Activated CD4-positive, alpha-beta T cell treated with anti-CD3 and anti-CD28 coated beads, Interleukin-2, amount 10 ng/mL, durations not matched to agents 24 days and 14 days (primary cell): ENCODE measurements around the gene CDH22. TPM values are rescaled to one million over a fixed set of nuclear protein-coding genes. Genes with fewer than 3 reads are reported as not detected.

Experiments
- DNase-seq: peaks from one replicate; pipeline ENCODE4 v3.0.0; 2022
- H3K27ac Mint-ChIP-seq: one replicate; pipeline ENCODE4 v1.8.0; 2022; ENCODE audit warnings: mild to moderate bottlenecking, mixed read lengths
- H3K27me3 Mint-ChIP-seq: one replicate; pipeline ENCODE4 v1.8.0; 2022; ENCODE audit warnings: mixed read lengths
- H3K36me3 Mint-ChIP-seq: one replicate; pipeline ENCODE4 v1.8.0; 2022; ENCODE audit warnings: low read depth, mild to moderate bottlenecking, mixed read lengths
- H3K4me1 Mint-ChIP-seq: one replicate; pipeline ENCODE4 v1.8.0; 2021; ENCODE audit warnings: mixed read lengths
- H3K4me3 Mint-ChIP-seq: one replicate; pipeline ENCODE4 v1.8.0; 2022; ENCODE audit warnings: mild to moderate bottlenecking, moderate library complexity, mixed read lengths
- H3K9me3 Mint-ChIP-seq: one replicate; pipeline ENCODE4 v1.8.0; 2021; ENCODE audit warnings: mixed read lengths
- intact Hi-C: fragments of 100-400 bp; cut with micrococcal nuclease; formaldehyde crosslinking; loops from one replicate; pipeline ENCODE4 v1.15.1; 2023
- total RNA-seq: library from RNA; stranded (reverse); gene quantifications from 2 replicates; pipeline ENCODE4 v1.2.3, GENCODE V29; 2022

The CDH22 gene
- total RNA-seq, 1 donor from 2014 or later: not detected

DNA sequence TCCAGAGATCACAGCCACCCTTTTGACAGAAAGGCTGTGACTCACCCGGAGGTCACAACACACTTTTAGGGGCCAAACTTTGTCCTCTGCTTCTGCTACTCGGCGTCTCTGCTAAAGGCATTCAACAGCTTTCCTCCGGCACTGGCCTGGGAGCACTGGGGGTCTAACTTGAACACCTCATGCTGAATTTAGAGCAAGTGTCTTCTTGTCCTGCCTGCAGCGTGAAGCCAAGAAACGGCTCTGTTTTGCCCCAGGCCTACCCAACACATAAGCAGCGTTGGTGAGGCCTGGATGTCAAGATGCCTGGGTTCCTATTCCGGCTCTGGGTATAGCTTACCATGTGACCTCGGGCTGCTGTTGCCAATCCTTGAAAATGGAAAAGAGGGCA lies 2.3 kb downstream of the CDH22 start:
- Mint-ChIP-seq H3K9me3 (no peaks in the 10 kb centered on the region), H3K4me1 (no peaks in the 10 kb centered on the region), H3K4me3 (no peak overlapping the region), H3K27ac (no peak overlapping the region), H3K36me3 (no peaks in the 10 kb centered on the region), H3K27me3 (peaks cover 62% of the 10 kb centered on the region)
- DNase-seq: no peak
- intact Hi-C loops: loop anchor here (2.0 to 5.0 kb wide), 3 partner anchors 43 to 381 kb away; partner anchors contain the start of gene TP53RK

DNA sequence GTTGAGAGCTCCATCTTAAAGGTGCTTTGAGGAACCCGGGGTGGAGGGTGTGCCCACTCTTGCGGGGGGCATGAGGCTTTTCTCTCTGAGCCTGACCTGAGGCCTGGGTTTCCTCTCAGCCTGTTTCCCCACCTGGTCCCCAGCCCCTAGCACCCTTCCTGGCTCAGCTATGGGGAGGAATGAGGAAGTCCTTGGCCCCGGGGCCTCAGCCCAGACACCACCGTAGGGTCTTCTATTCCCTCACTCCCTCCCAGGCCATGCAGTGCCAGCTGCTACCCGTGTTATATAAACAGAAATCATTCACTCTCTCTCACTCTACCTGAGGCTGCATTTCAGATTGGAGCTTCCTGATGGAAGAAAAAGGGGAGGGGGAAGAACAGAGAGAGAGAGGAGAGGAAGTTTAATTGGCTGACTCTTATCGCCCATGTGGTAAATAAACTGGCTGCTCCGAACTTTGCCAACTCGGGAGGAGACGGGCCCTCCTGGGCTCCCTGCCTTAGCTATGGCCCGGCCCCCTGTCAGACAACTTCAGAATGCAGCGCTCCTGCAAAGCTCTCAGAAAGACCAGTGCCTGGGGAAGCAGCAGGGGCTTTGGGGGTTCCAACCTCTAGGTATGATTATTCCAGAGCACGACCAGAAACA lies 2.8 kb downstream of the CDH22 start:
- H3K27ac Mint-ChIP-seq: no peak overlapping the region
- H3K9me3 Mint-ChIP-seq: no peaks in the 10 kb centered on the region
- peaks cover 57% of the 10 kb centered on the region for H3K27me3 Mint-ChIP-seq
- intact Hi-C loops: loop anchor here (5.0 kb wide), 2 partner anchors 283 to 382 kb away; partner anchors contain the start of gene TP53RK
- H3K4me3 Mint-ChIP-seq: no peak overlapping the region
- no peaks in the 10 kb centered on the region for H3K4me1 Mint-ChIP-seq
- no peak for DNase-seq
- H3K36me3 Mint-ChIP-seq: no peaks in the 10 kb centered on the region

DNA sequence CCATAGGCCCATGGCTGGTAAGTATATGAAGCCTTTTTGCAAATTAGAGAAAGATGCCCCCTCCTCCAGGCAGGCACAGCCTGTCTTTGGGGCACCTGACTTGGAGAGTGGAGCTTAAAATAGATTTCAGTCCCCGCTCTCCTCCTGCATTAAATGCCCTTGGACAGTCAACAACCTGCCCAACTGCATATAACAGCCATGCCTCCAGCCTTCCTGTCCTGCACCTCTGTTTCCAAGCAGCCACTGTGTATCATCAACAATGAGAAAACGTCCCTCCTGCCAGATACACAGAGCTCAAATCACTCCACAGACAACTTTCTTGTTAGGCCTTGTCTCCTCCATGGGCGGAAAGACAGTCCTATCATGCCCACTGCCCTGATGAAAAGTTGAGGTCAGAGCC lies 3.4 kb downstream of the CDH22 start:
- H3K9me3 Mint-ChIP-seq: no peaks in the 10 kb centered on the region
- no peaks in the 10 kb centered on the region for H3K4me1 Mint-ChIP-seq
- H3K27ac Mint-ChIP-seq: no peak overlapping the region
- intact Hi-C loops: loop anchor here (5.0 kb wide), 2 partner anchors 283 to 382 kb away; partner anchors contain the start of gene TP53RK
- no peak for DNase-seq
- H3K4me3 Mint-ChIP-seq: no peak overlapping the region
- H3K36me3 Mint-ChIP-seq: no peaks in the 10 kb centered on the region
- peaks cover 51% of the 10 kb centered on the region for H3K27me3 Mint-ChIP-seq

DNA sequence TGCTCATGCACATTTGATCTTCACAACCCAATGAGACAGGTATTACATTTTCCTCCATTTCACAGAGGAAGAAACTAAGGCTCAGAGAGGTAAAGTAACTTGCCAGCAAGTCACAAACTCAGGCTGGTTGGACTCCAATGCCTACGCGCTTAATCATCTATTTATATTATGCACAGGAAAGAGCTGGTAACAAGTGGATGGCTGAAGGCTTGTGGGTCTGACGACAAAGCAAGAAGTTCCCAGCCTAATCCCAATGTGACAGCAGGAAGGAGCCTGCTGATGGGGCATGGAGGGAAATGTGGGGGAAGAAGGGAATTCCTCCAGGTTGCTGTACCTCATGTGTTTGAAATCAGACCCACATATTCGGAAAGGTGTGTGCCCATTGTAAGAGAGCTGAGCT lies 3.9 kb downstream of the CDH22 start:
- Mint-ChIP-seq H3K27ac (no peak overlapping the region), H3K4me3 (no peak overlapping the region), H3K9me3 (no peaks in the 10 kb centered on the region), H3K36me3 (no peaks in the 10 kb centered on the region), H3K27me3 (peaks cover 46% of the 10 kb centered on the region), H3K4me1 (no peaks in the 10 kb centered on the region)
- no peak for DNase-seq
- intact Hi-C loops: no loop called here

DNA sequence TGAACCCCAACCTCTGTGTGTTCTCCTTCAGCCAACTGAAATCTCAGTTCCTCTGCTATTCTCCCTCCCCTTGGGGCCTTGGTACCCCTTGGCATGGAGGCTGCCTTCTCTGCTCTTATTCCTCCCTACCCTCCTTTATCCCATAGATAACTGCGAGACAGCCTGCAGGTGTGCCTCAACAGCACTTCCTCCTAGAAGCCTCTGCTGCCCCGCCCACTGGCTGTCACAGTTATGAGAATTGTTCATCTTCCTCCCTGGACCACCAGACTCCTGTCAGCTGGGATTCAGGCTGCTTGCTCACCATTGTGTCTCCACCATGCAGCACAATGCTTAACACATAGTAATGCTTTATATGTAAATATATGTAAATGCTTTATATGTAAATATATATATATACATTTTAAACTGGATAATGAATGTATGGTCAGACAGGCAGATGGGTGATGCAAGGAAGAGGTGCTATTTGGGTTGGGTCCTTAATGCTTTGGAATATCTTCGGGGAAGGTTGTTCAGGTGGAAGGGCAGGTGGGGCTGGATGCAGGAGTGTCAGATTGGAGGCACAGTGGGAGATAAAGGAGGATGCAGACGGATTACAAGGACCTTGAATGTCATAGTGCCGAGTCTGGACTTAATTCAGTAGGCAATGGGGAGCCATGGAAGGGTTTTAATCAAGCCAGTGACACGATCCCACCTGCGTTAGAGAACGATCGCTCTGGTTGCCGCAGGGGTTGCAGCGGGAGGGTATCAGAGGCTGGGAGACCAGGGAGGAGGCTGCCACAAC lies 4.9 kb downstream of the CDH22 start:
- no peak overlapping the region for H3K4me3 Mint-ChIP-seq
- no peaks in the 10 kb centered on the region for H3K4me1 Mint-ChIP-seq
- H3K27me3 Mint-ChIP-seq: peaks cover 38% of the 10 kb centered on the region
- intact Hi-C loops: no loop called here
- no peaks in the 10 kb centered on the region for H3K9me3 Mint-ChIP-seq
- no peak overlapping the region for H3K27ac Mint-ChIP-seq
- no peak for DNase-seq
- no peaks in the 10 kb centered on the region for H3K36me3 Mint-ChIP-seq

- no peak overlapping the region for H3K27ac Mint-ChIP-seq
- intact Hi-C loops: no loop called here
- no peaks in the 10 kb centered on the region for H3K36me3 Mint-ChIP-seq
- no peak overlapping the region for H3K4me3 Mint-ChIP-seq
- no peaks in the 10 kb centered on the region for H3K9me3 Mint-ChIP-seq
- no peaks in the 10 kb centered on the region for H3K4me1 Mint-ChIP-seq
- no peak for DNase-seq
- H3K27me3 Mint-ChIP-seq: peaks cover 48% of the 10 kb centered on the region
Observed at GRCh38 chr20:46302106-46302505, 6.2 kb downstream of the CDH22 start.

- DNase-seq: no peak
- no peak overlapping the region for H3K27ac Mint-ChIP-seq
- H3K4me1 Mint-ChIP-seq: no peaks in the 10 kb centered on the region
- H3K4me3 Mint-ChIP-seq: no peak overlapping the region
- intact Hi-C loops: no loop called here
- H3K9me3 Mint-ChIP-seq: no peaks in the 10 kb centered on the region
- peaks cover 32% of the 10 kb centered on the region for H3K27me3 Mint-ChIP-seq
- H3K36me3 Mint-ChIP-seq: no peaks in the 10 kb centered on the region
Observed at GRCh38 chr20:46300281-46300680, 8.0 kb downstream of the CDH22 start.

GRCh38 chr20:46299078-46299477 lies 9.2 kb downstream of the CDH22 start:
- Mint-ChIP-seq H3K4me3 (no peak overlapping the region), H3K27ac (no peak overlapping the region), H3K4me1 (no peaks in the 10 kb centered on the region), H3K9me3 (no peaks in the 10 kb centered on the region), H3K36me3 (no peaks in the 10 kb centered on the region), H3K27me3 (peaks cover 26% of the 10 kb centered on the region)
- intact Hi-C loops: no loop called here
- DNase-seq: no peak

DNA sequence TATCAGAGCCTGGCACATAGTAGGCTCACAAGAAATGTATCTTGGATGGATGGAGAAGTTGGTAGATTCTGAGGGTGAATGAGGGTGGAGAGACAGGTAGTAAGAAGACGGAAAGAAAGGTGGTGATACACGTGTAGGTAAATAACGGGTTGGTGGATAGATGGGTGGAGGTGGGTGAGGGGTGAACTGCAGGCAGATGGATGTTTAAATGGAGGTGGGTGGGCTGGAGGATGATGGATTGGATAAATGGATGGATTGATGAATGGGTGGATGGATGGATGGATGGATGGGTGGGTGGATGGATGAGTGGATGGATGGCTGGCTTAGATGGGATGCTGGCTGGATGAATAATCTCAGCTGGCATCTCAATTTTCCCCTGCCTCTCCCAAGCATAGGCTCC lies 9.9 kb downstream of the CDH22 start:
- Mint-ChIP-seq H3K27ac (no peak overlapping the region), H3K4me1 (no peaks in the 10 kb centered on the region), H3K9me3 (no peaks in the 10 kb centered on the region), H3K4me3 (no peak overlapping the region), H3K36me3 (no peaks in the 10 kb centered on the region), H3K27me3 (peaks cover 19% of the 10 kb centered on the region)
- intact Hi-C loops: no loop called here
- DNase-seq: no peak

DNA sequence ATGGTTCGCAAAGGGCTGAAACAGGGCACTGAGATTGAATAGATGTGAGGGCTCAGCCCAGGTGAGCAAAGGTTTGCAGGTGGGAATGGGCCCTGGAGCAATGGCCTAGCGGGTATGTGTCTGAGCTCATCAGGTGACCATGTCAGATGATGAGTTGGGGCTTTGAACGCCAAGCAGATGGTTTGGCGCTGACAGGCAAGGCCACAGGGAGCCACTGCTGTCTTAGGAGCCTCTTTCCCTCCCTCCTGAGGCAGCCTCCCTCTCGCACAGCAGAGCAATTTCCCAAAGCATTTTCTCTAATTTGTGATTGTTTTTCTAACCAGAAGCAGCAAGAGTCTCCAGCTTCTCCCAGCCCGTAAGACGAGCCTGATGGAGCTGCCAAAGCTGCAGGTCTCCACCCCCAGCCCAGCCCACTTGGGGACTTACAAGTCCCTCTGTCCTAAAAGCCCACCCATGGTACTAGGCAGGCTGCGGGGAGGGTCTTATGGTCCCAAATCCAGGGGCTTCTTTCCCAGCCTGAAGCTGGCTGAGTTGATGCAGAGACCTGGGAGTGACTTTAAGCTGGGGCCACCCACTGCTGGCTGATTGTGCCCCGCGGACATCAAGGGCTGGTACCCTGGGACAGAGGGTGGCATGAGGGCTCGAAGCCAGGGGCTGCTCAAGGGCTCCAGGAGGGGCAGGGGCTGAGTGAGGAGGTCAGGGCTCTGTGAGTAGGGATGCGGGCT lies 11.6 kb downstream of the CDH22 start:
- peaks cover 20% of the 10 kb centered on the region for H3K27me3 Mint-ChIP-seq
- no peaks in the 10 kb centered on the region for H3K36me3 Mint-ChIP-seq
- intact Hi-C loops: no loop called here
- no peak overlapping the region for H3K27ac Mint-ChIP-seq
- H3K4me3 Mint-ChIP-seq: no peak overlapping the region
- no peaks in the 10 kb centered on the region for H3K9me3 Mint-ChIP-seq
- no peaks in the 10 kb centered on the region for H3K4me1 Mint-ChIP-seq
- no peak for DNase-seq

- Mint-ChIP-seq H3K9me3 (no peaks in the 10 kb centered on the region), H3K4me1 (no peaks in the 10 kb centered on the region), H3K27ac (no peak overlapping the region), H3K36me3 (no peaks in the 10 kb centered on the region), H3K27me3 (peaks cover 22% of the 10 kb centered on the region), H3K4me3 (no peak overlapping the region)
- intact Hi-C loops: no loop called here
- DNase-seq: peak; percentile 59
Observed at GRCh38 chr20:46293084-46293483, 15.2 kb downstream of the CDH22 start.

DNA sequence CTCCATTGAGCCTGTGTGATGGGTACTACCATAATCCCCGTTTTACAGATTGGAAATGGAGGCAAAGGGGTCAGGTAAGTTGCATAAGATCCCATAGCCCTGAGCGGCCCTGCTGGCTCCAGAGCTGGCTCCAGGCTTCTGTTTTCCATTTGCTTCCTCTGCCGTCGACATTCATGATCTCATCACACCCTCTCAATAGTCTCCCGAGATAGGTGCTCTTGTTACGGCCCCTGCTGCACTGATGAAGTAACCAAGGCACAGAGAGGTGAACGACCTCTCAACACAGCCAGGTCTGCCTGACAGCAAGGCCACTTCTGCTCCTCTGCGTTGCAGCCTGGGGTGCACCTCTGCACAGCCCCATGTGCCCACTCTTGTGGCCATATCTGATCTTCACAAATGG lies 16.9 kb downstream of the CDH22 start:
- no peaks in the 10 kb centered on the region for H3K4me1 Mint-ChIP-seq
- H3K27me3 Mint-ChIP-seq: peaks cover 14% of the 10 kb centered on the region
- no peak overlapping the region for H3K27ac Mint-ChIP-seq
- no peak overlapping the region for H3K4me3 Mint-ChIP-seq
- DNase-seq: no peak
- no peaks in the 10 kb centered on the region for H3K36me3 Mint-ChIP-seq
- intact Hi-C loops: no loop called here
- H3K9me3 Mint-ChIP-seq: no peaks in the 10 kb centered on the region

DNA sequence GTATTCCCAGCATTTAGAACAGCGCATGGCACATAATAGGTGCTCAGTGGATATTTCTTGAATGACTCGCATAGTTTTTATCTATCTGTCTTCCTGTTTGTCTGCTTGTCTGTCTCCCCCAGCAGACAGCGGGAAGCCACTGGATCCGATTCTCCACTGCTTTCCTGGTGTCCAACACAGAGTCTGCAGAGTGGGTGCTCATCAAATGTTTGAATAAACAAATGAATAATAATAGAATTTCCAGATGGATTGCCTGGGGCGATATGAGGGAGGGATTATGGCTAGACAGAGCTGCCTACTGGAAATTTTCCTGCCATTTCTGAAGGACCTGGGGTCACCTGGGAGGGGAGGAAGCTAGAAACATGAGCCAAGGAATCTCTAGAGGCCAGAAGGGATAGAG lies 18.9 kb downstream of the CDH22 start:
- H3K4me1 Mint-ChIP-seq: no peaks in the 10 kb centered on the region
- H3K27me3 Mint-ChIP-seq: peaks cover 15% of the 10 kb centered on the region
- intact Hi-C loops: no loop called here

DNA sequence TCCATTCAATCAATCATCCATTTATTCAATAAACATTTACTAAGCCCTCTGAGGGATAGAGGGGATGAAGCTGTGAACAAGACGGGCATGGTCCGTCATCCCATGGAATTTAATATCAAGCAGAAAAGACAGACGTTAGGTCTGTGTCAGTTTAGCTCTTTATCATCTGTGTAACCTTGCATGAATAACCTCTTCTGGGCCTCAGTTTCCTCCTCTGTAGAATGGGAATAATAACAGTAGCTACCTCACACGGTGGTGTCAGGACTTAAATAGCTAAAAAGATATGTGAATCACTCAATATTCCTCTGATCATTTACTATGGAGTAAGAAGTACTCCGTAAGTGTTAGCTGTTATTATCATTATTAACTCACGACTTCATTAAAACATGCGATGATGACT lies 21.3 kb downstream of the CDH22 start:
- no peaks in the 10 kb centered on the region for H3K36me3 Mint-ChIP-seq
- intact Hi-C loops: no loop called here
- no peaks in the 10 kb centered on the region for H3K9me3 Mint-ChIP-seq
- no peak overlapping the region for H3K27ac Mint-ChIP-seq
- peaks cover 12% of the 10 kb centered on the region for H3K27me3 Mint-ChIP-seq
- no peak overlapping the region for H3K4me3 Mint-ChIP-seq
- no peak for DNase-seq
- H3K4me1 Mint-ChIP-seq: no peaks in the 10 kb centered on the region

More for the DNA sequence above, 18.9 kb downstream of the CDH22 start:
- Mint-ChIP-seq H3K9me3 (no peaks in the 10 kb centered on the region), H3K4me3 (no peak overlapping the region), H3K36me3 (no peaks in the 10 kb centered on the region), H3K27ac (no peak overlapping the region)
- no peak for DNase-seq
